BJ (cell line): Measurements from ENCODE around the gene PARD3B. TPM values are rescaled to one million over a fixed set of nuclear protein-coding genes. Genes with fewer than 3 reads are reported as not detected.

Experiments used
- CTCF ChIA-PET: fragments of 350-600 bp; formaldehyde crosslinking; extraction: SDS; loops from one replicate; lab custom pipeline; 2021; ENCODE audit warnings: antibody characterized with exemption, inconsistent platforms; lab: Yijun Ruan, JAX
- POLR2A ChIA-PET: fragments of 300-600 bp; sonication (Branson Sonifier 250); formaldehyde crosslinking; extraction: SDS; loops from one replicate; lab custom pipeline; 2021; ENCODE audit warnings: antibody characterized with exemption; lab: Charles Lee
- DNase-seq: peaks from one replicate; pipeline ENCODE4 v3.0.0-alpha.2; 2011; ENCODE audit warnings: low read depth
- H3K27me3 ChIP-seq: 2 replicates; pipeline ENCODE4 v1.6.0; 2011; ENCODE audit warnings: low read length; ENCODE audit not compliant: control insufficient read depth, insufficient read depth
- H3K36me3 ChIP-seq: 2 replicates; pipeline ENCODE4 v1.5.1; 2011; ENCODE audit warnings: low read length; ENCODE audit not compliant: control insufficient read depth, insufficient read depth
- H3K4me3 ChIP-seq: 2 replicates; pipeline ENCODE4 v1.5.1; 2011; ENCODE audit warnings: low read depth, mild to moderate bottlenecking, control low read depth, low read length
- CTCF ChIP-seq: IDR thresholded peaks from 2 replicates; pipeline ENCODE4 v1.5.1; 2011; ENCODE audit warnings: low read depth, mild to moderate bottlenecking, control low read depth, inconsistent platforms, low read length, moderate library complexity; ENCODE audit not compliant: insufficient read depth
- polyA plus RNA-seq: library from polyadenylated mRNA; depleted of rRNA; stranded (reverse); fragments of >200 nt; gene quantifications from 2 replicates; pipeline ENCODE4 v1.2.3, GENCODE V29; 2011

PARD3B gene
- polyA plus RNA-seq, 1 experiment = 7.1 TPM

GRCh38 chr2:205494537-205495235, 949.4 kb downstream of the PARD3B start:
- no peaks in the 10 kb centered on the region for H3K36me3 ChIP-seq
- DNase-seq = no peak
- no peaks in the 10 kb centered on the region for H3K27me3 ChIP-seq
- no peak for TF ChIP-seq CTCF
- ChIA-PET POLR2A (no interaction called here), CTCF (no interaction called here)
- H3K4me3 ChIP-seq = no peak overlapping the region

- no peak overlapping the region for H3K4me3 ChIP-seq
- H3K27me3 ChIP-seq = no peaks in the 10 kb centered on the region
- CTCF ChIA-PET = interaction anchor here (1.1 kb wide), 1 partner anchor 58 kb away, joined by 4 read pairs; no protein-coding TSS in a partner anchor
- DNase-seq = no peak
- POLR2A ChIA-PET = interaction anchor here (0.5 kb wide), 1 partner anchor 206 kb away, joined by 3 read pairs; no protein-coding TSS in a partner anchor
- no peak for TF ChIP-seq CTCF
- H3K36me3 ChIP-seq = no peaks in the 10 kb centered on the region; the same call in 1 of the 2 replicates
Measured at GRCh38 chr2:205495819-205496218, 950.5 kb downstream of the PARD3B start.

GRCh38 chr2:205496370-205496769, 951.1 kb downstream of the PARD3B start:
- CTCF ChIA-PET = interaction anchor here (0.7 to 1.8 kb wide), 3 partner anchors 12 to 128 kb away, joined by 3 to 4 read pairs (median 4); no protein-coding TSS in a partner anchor
- POLR2A ChIA-PET = interaction anchor here (0.7 kb wide), 2 partner anchors 23 to 338 kb away, joined by 6 to 9 read pairs; no protein-coding TSS in a partner anchor
- no peaks in the 10 kb centered on the region for H3K27me3 ChIP-seq
- DNase-seq = no peak
- 0 out of 2 replicates have a peak, but pooled peaks have one; percentile 9 for TF ChIP-seq CTCF
- H3K4me3 ChIP-seq = no peak overlapping the region
- no peaks in the 10 kb centered on the region; the same call in 1 of the 2 replicates for H3K36me3 ChIP-seq

- POLR2A ChIA-PET = interaction anchor here (0.7 kb wide), 2 partner anchors 23 to 339 kb away, joined by 6 to 9 read pairs; no protein-coding TSS in a partner anchor
- CTCF ChIA-PET = interaction anchor here (0.7 to 1.8 kb wide), 3 partner anchors 12 to 128 kb away, joined by 3 to 4 read pairs (median 4); no protein-coding TSS in a partner anchor
- DNase-seq = peak; percentile 74
- Histone ChIP-seq H3K36me3 (no peaks in the 10 kb centered on the region; the same call in 1 of the 2 replicates), H3K4me3 (no peak overlapping the region), H3K27me3 (no peaks in the 10 kb centered on the region)
- TF ChIP-seq CTCF = no peak
Measured at GRCh38 chr2:205496772-205497171, 951.5 kb downstream of the PARD3B start.

- no peak for TF ChIP-seq CTCF
Measured at GRCh38 chr2:205499006-205499405, 953.7 kb downstream of the PARD3B start.

More at GRCh38 chr2:205499006-205499405, 953.7 kb downstream of the PARD3B start:
- no peak for DNase-seq
- Histone ChIP-seq H3K27me3 (no peaks in the 10 kb centered on the region), H3K36me3 (no peaks in the 10 kb centered on the region; the same call in 1 of the 2 replicates), H3K4me3 (no peak overlapping the region)
- ChIA-PET CTCF (interaction anchor here (0.7 to 1.6 kb wide), 2 partner anchors 11 to 24 kb away, joined by 3 read pairs; no protein-coding TSS in a partner anchor), POLR2A (no interaction called here)
